B cell (primary cell): ENCODE results near the gene NFYC. TPM values are rescaled to one million over a fixed set of nuclear protein-coding genes. Genes with fewer than 3 reads are reported as not detected.

ENCODE experiments used
- ATAC-seq: fragments of 200-7000 bp; cut with Tn5 transposase; one replicate; pipeline ENCODE4 v1.10.0; 2021; ENCODE audit warnings: low read depth, mild to moderate bottlenecking, moderate number of reproducible peaks, moderate library complexity
- CTCF ChIA-PET: fragments of 350-600 bp; sonication (Branson Sonifier 250); formaldehyde crosslinking; loops from one replicate; lab custom pipeline; 2021; ENCODE audit warnings: antibody characterized with exemption, inconsistent platforms; lab: Charles Lee
- POLR2A ChIA-PET: fragments of 350-600 bp; sonication (Branson Sonifier 250); formaldehyde crosslinking; loops from one replicate; lab custom pipeline; 2021; ENCODE audit warnings: antibody characterized with exemption; lab: Charles Lee
- DNase-seq: peaks from one replicate; pipeline ENCODE4 v3.0.0; 2013
- H2AFZ ChIP-seq: 2 replicates; pipeline ENCODE4 v1.6.1; 2012; ENCODE audit warnings: mild to moderate bottlenecking, low read depth, low read length; ENCODE audit not compliant: insufficient read depth, poor library complexity, severe bottlenecking
- H3K27ac ChIP-seq, 2 donors: 1 replicate in 1 of 2; 2 replicates in 1 of 2; pipeline ENCODE4 v1.5.1; 2012 to 2013; ENCODE audit warnings: low read length in 2 of 2, mild to moderate bottlenecking in 2 of 2, moderate library complexity in 1 of 2
- H3K27me3 ChIP-seq, 4 experiments: fragments of 200-600 bp in 1 of 4; sonication (generic) in 1 of 4; replicated peaks in 1 of 4; 1 replicate in 2 of 4; 2 replicates in 2 of 4; pipeline versions ENCODE4 v1.6.1 to v1.7.0; 2013 to 2016; ENCODE audit warnings: low read length in 3 of 4, mild to moderate bottlenecking in 2 of 4, mixed read lengths in 1 of 4, moderate library complexity in 1 of 4; ENCODE audit not compliant: insufficient read depth in 4 of 4, control insufficient read depth in 3 of 4; ENCODE audit errors: control extremely low read depth in 1 of 4
- H3K36me3 ChIP-seq, 2 experiments: replicated peaks in 1 of 2; 1 replicate in 1 of 2; 2 replicates in 1 of 2; pipeline versions ENCODE4 v1.6.1 to v1.7.1; 2013; ENCODE audit warnings: low read length in 1 of 2; ENCODE audit not compliant: insufficient read depth in 2 of 2, control insufficient read depth in 1 of 2; ENCODE audit errors: control extremely low read depth in 1 of 2, extremely low read depth in 1 of 2
- H3K4me1 ChIP-seq, 2 donors: fragments of 200-600 bp in 1 of 2; sonication (generic) in 1 of 2; 1 replicate in 1 of 2; 2 replicates in 1 of 2; pipeline versions ENCODE4 v1.5.1 to v1.6.1; 2013 to 2017; ENCODE audit warnings: low read length in 2 of 2; ENCODE audit not compliant: control insufficient read depth in 2 of 2, insufficient read depth in 2 of 2
- H3K4me2 ChIP-seq: replicated peaks from 2 replicates; pipeline ENCODE3; 2012; ENCODE audit warnings: mild to moderate bottlenecking, low read depth, low read length; ENCODE audit not compliant: poor library complexity, severe bottlenecking
- H3K4me3 ChIP-seq, 5 experiments: fragments of 200-600 bp in 1 of 5; sonication (generic) in 1 of 5; 1 replicate in 3 of 5; 2 replicates in 2 of 5; pipeline versions ENCODE4 v1.5.1 to v1.7.0; 2011 to 2016; ENCODE audit warnings: low read length in 4 of 5, mild to moderate bottlenecking in 4 of 5, low read depth in 2 of 5, control low read depth in 1 of 5, moderate library complexity in 1 of 5; ENCODE audit not compliant: insufficient read depth in 1 of 5; ENCODE audit errors: control extremely low read depth in 1 of 5, extremely low read depth in 1 of 5
- H3K79me2 ChIP-seq: fragments of 200-600 bp; sonication (generic); one replicate; pipeline ENCODE4 v1.6.0; 2016; ENCODE audit warnings: low read length; ENCODE audit not compliant: control insufficient read depth, insufficient read depth
- H3K9ac ChIP-seq: fragments of 200-600 bp; sonication (generic); 2 replicates; pipeline ENCODE4 v1.6.1; 2017; ENCODE audit warnings: mild to moderate bottlenecking, low read length, moderate library complexity
- H3K9me3 ChIP-seq, 3 donors: one replicate each; pipeline versions ENCODE4 v1.6.1 to v1.7.1; 2013; ENCODE audit warnings: low read length in 2 of 3; ENCODE audit not compliant: control insufficient read depth in 2 of 3, insufficient read depth in 1 of 3; ENCODE audit errors: control extremely low read depth in 1 of 3
- H4K20me1 ChIP-seq: 2 replicates; pipeline ENCODE4 v1.6.0; 2012; ENCODE audit warnings: mild to moderate bottlenecking, low read length; ENCODE audit not compliant: insufficient read depth, control insufficient read depth, poor library complexity, severe bottlenecking
- H3K27ac Mint-ChIP-seq: one replicate; pipeline ENCODE4 v1.8.0; 2021; ENCODE audit warnings: mixed read lengths
- H3K27me3 Mint-ChIP-seq: one replicate; pipeline ENCODE4 v1.8.0; 2021; ENCODE audit warnings: mixed read lengths
- H3K4me1 Mint-ChIP-seq: one replicate; pipeline ENCODE4 v1.8.0; 2021; ENCODE audit warnings: mixed read lengths
- H3K4me3 Mint-ChIP-seq: one replicate; pipeline ENCODE4 v1.8.0; 2021; ENCODE audit warnings: mixed read lengths
- H3K9me3 Mint-ChIP-seq: one replicate; pipeline ENCODE4 v1.8.0; 2022; ENCODE audit warnings: mixed read lengths; ENCODE audit not compliant: insufficient read depth
- CTCF ChIP-seq: fragments of 200-600 bp; IDR thresholded peaks from one replicate; pipeline ENCODE4 v1.8.0; 2022; ENCODE audit warnings: antibody characterized with exemption, mild to moderate bottlenecking
- EZH2 ChIP-seq: IDR thresholded peaks from 2 replicates; pipeline ENCODE4 v1.6.1; 2012; ENCODE audit warnings: borderline replicate concordance, low read depth, mild to moderate bottlenecking, moderate library complexity, low read length; ENCODE audit not compliant: insufficient read depth, poor library complexity, severe bottlenecking
- WGBS: methylation state at CpG from one replicate; pipeline ENCODE4 v1.1.5; 2013; ENCODE audit warnings: missing lambda C conversion rate; ENCODE audit not compliant: insufficient coverage; 5-methylcytosine and 5-hydroxymethylcytosine counted together
- intact Hi-C: fragments of 100-400 bp; cut with micrococcal nuclease; formaldehyde crosslinking; loops from one replicate; pipeline ENCODE4 v1.10.0; 2022
- polyA plus RNA-seq: library from polyadenylated mRNA; depleted of rRNA; stranded (reverse); fragments of >200 nt; gene quantifications from 2 replicates; pipeline ENCODE4 v1.2.3, GENCODE V29; 2012
- total RNA-seq, 2 donors: library from RNA; stranded (reverse); fragments of 120-200 nt in 1 of 2; gene quantifications; 1 replicate in 1 of 2; 2 replicates in 1 of 2; pipeline versions ENCODE4 v1.2.3 to v1.2.4, GENCODE V29; 2013 to 2022

The NFYC gene
- total and polyA plus RNA-seq, 2 donors (not counting 1 experiment from before 2014, with no cell fraction given) = 88.7 to 123 TPM

GRCh38 chr1:40657046-40657445 lies 34.5 kb upstream of the NFYC start:
- Histone ChIP-seq H3K4me2 (no peak overlapping the region), H3K79me2 (no peaks in the 10 kb centered on the region), H4K20me1 (no peaks in the 10 kb centered on the region), H3K4me1 (no peaks in the 10 kb centered on the region), H3K9ac (no peak overlapping the region), H3K9me3 (no peaks in the 10 kb centered on the region), H3K4me3 (no peak overlapping the region), H3K27me3 (peaks cover 0 to 4% (median 1%) of the 10 kb centered on the region in 4 experiments), H3K36me3 (no peaks in the 10 kb centered on the region), H2AFZ (no peak overlapping the region), H3K27ac (no peak overlapping the region)
- no peak for ATAC-seq
- TF ChIP-seq CTCF (no peak), EZH2 (no peak)
- Mint-ChIP-seq H3K27ac (no peak overlapping the region), H3K9me3 (no peaks in the 10 kb centered on the region), H3K27me3 (peaks cover 8% of the 10 kb centered on the region), H3K4me3 (no peak overlapping the region), H3K4me1 (peaks cover 3% of the 10 kb centered on the region)
- intact Hi-C loops = no loop called here
- ChIA-PET CTCF (no interaction called here), POLR2A (no interaction called here)
- WGBS = 80% methylated on average over 1 of the region's 7 CpGs
- DNase-seq = no peak

- Histone ChIP-seq H2AFZ (no peak overlapping the region), H3K27ac (no peak overlapping the region), H3K36me3 (no peaks in the 10 kb centered on the region), H3K27me3 (no peaks in the 10 kb centered on the region), H4K20me1 (no peaks in the 10 kb centered on the region), H3K79me2 (no peaks in the 10 kb centered on the region), H3K9ac (no peak overlapping the region), H3K4me3 (no peak overlapping the region), H3K4me1 (no peaks in the 10 kb centered on the region), H3K4me2 (no peak overlapping the region), H3K9me3 (no peaks in the 10 kb centered on the region)
- Mint-ChIP-seq H3K4me3 (no peak overlapping the region), H3K4me1 (peaks cover 14% of the 10 kb centered on the region), H3K9me3 (no peaks in the 10 kb centered on the region), H3K27ac (no peak overlapping the region), H3K27me3 (peaks cover 8% of the 10 kb centered on the region)
- DNase-seq (no peak), ATAC-seq (no peak)
- no peak for TF ChIP-seq EZH2
- no peak for TF ChIP-seq CTCF
- intact Hi-C loops = no loop called here
- ChIA-PET CTCF (interaction anchor here (1.4 to 1.8 kb wide), 2 partner anchors 10 to 48 kb away, joined by 3 to 7 read pairs; no protein-coding TSS in a partner anchor), POLR2A (no interaction called here)
- 90% methylated on average over 15 of the region's 16 CpGs for WGBS
These were observed 32.5 kb upstream of the NFYC start for GRCh38 chr1:40658751-40659648.
